Motor neuron (in vitro differentiated cells): ENCODE results near the gene AHNAK. TPM values are rescaled to one million over a fixed set of nuclear protein-coding genes. Genes with fewer than 3 reads are reported as not detected.
"Not testable (repeated sequence)": the region's sequence is repeated elsewhere in the genome, so short reads cannot be mapped to it uniquely, and the experiment has no call there.

Experiments
- ATAC-seq, 8 experiments: fragments of 200-7000 bp; cut with Tn5 transposase; replicated peaks in 6 of 8; 2 replicates each; pipeline ENCODE4 v1.8.0; 2021; ENCODE audit warnings: mild to moderate bottlenecking in 8 of 8, moderate library complexity in 8 of 8
- H3K27ac ChIP-seq, 2 donors: fragments of 250-450 bp; sonication (Bioruptor Pico); 2 replicates each; pipeline ENCODE4 v1.9.0; 2021; ENCODE audit warnings: antibody characterized with exemption in 2 of 2, mild to moderate bottlenecking in 2 of 2, moderate library complexity in 1 of 2
- H3K4me1 ChIP-seq, 2 donors: fragments of 250-450 bp; sonication (Bioruptor Pico); replicated peaks in 1 of 2; 2 replicates each; pipeline ENCODE4 v1.6.1; 2021; ENCODE audit warnings: antibody characterized with exemption in 2 of 2, mild to moderate bottlenecking in 2 of 2, moderate library complexity in 1 of 2
- H3K4me3 ChIP-seq, 5 donors: fragments of 250-450 bp; sonication (Bioruptor Pico); 2 replicates each; pipeline ENCODE4 v1.9.0; 2021; ENCODE audit warnings: antibody characterized with exemption in 5 of 5, mild to moderate bottlenecking in 5 of 5, moderate library complexity in 4 of 5
- WGBS, 10 experiments: fragments of 450-650 bp; shearing (Covaris generic); methylation state at CpG; one replicate each; pipeline ENCODE4 v1.0.0; 2022; 5-methylcytosine and 5-hydroxymethylcytosine counted together
- in situ Hi-C, 9 experiments: fragments of 400-800 bp; cut with MboI; loops; one replicate each; pipeline ENCODE4 v1.15.0; 2021; ENCODE audit warnings: low sequenced_read_pairs in 9 of 9, low pct_unique_long_range_greater_than_20kb in 2 of 9; ENCODE audit not compliant: unreplicated experiment in 9 of 9
- total RNA-seq, 8 experiments: library from RNA; unstranded; fragments of 300-600 nt; gene quantifications; 2 replicates each; pipeline versions ENCODE4 v1.2.3 to v1.2.4, GENCODE V29; 2022

The AHNAK gene
- total RNA-seq, 8 experiments from 2014 or later = 1.2 to 93.7 (median 13.5) TPM

DNA sequence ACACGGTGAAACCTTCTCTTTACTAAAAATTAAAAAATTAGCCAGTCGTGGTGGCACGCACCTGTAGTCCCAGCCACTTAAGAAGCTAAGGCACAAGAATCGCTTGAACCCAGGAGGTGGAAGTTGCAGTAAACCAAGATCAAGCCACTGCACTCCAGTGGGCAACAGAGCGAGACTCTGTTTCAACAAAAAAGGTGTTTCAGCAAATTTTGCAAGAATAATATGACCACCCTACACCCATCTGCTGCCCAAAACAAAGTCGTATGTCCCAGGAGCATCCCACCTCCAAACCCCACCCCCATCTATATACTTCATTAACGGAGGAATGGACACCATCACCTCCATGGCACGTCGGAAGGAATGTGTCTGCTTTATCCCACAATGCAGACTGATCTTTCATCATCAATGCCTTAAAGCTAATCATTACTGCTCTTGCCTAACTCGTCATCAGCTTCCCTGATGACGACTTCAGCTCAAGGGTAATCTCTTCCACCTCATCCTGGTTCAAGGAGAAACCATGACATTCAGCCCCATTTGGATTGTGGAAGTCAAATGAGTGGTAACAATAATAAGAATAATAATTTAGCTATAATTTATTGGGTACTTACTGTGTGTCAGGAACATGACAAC is 93.7 kb downstream of the AHNAK start:
- no peak for ATAC-seq

GRCh38 chr11:62452261-62452660 is 94.3 kb downstream of the AHNAK start:
- no peak overlapping the region for H3K27ac ChIP-seq
- H3K4me1 ChIP-seq = no peaks in the 10 kb centered on the region
- no peak overlapping the region for H3K4me3 ChIP-seq
- in situ Hi-C loops = no loop called here
- ATAC-seq = no peak
- WGBS, 10 experiments = 47 to 100% (median 88%) methylated on average over 2 to 6 of the region's 6 CpGs; no CpG with 5 or more reads in 1 of the 10 experiments

More for the DNA sequence above, 93.7 kb downstream of the AHNAK start:
- in situ Hi-C loops = no loop called here
- no peak overlapping the region for H3K4me3 ChIP-seq
- 60 to 91% (median 84%) methylated on average over 1 to 9 of the region's 11 CpGs; no CpG with 5 or more reads in 3 of the 10 experiments for WGBS, 10 experiments
- H3K27ac ChIP-seq = no peak overlapping the region
- no peaks in the 10 kb centered on the region for H3K4me1 ChIP-seq

GRCh38 chr11:62451241-62451621 is 95.4 kb downstream of the AHNAK start:
- no peak for ATAC-seq
- 60 to 100% (median 95%) methylated on average over 1 to 8 of the region's 8 CpGs for WGBS, 10 experiments
- Histone ChIP-seq H3K27ac (no peak overlapping the region), H3K4me3 (no peak overlapping the region), H3K4me1 (no peaks in the 10 kb centered on the region)
- in situ Hi-C loops = no loop called here

GRCh38 chr11:62450543-62451240 is 95.9 kb downstream of the AHNAK start:
- WGBS, 10 experiments = 60 to 96% (median 87%) methylated on average over 2 to 13 of the region's 15 CpGs; no CpG with 5 or more reads in 1 of the 10 experiments
- in situ Hi-C loops = no loop called here
- Histone ChIP-seq H3K4me1 (no peaks in the 10 kb centered on the region), H3K4me3 (no peak overlapping the region), H3K27ac (no peak overlapping the region)
- ATAC-seq = no peak

DNA sequence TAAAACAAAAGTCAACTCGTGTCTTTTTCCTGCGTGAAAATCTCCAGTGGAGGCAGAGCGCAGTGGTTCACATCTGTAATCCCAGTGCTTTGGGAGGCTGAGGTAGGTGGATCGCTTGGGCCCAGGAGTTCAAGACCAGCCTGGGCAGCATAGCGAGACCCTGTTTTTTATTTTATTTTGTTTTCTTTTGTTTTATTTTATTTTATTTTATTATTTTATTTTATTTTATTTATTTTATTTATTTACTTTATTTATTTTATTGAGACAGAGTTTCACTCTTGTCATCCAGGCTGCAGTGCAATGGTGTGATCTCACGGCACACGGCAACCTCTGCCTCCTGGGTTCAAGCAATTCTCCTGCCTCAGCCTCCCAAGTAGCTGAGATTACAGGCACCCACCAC is 96.7 kb downstream of the AHNAK start:
- H3K4me3 ChIP-seq, H3K4me1 ChIP-seq, H3K27ac ChIP-seq, ATAC-seq: not testable (repeated sequence)
- in situ Hi-C loops = loop anchor here in 1 of 9 experiments (25.0 kb wide), 1 partner anchor 87 kb away; the partner anchor contains the start of gene AHNAK
- WGBS, 10 experiments = 68 to 98% (median 82%) methylated on average over 4 to 7 of the region's 7 CpGs

GRCh38 chr11:62449451-62449851 is 97.2 kb downstream of the AHNAK start:
- in situ Hi-C loops = loop anchor here in 1 of 9 experiments (25.0 kb wide), 1 partner anchor 88 kb away; the partner anchor contains the start of gene AHNAK
- ATAC-seq = peak in 1 of 8 experiments; percentile 48
- WGBS, 10 experiments = 47 to 100% (median 86%) methylated on average over 1 to 7 of the region's 9 CpGs; no CpG with 5 or more reads in 1 of the 10 experiments
- no peaks in the 10 kb centered on the region for H3K4me1 ChIP-seq
- H3K4me3 ChIP-seq = no peak overlapping the region
- no peak overlapping the region for H3K27ac ChIP-seq

DNA sequence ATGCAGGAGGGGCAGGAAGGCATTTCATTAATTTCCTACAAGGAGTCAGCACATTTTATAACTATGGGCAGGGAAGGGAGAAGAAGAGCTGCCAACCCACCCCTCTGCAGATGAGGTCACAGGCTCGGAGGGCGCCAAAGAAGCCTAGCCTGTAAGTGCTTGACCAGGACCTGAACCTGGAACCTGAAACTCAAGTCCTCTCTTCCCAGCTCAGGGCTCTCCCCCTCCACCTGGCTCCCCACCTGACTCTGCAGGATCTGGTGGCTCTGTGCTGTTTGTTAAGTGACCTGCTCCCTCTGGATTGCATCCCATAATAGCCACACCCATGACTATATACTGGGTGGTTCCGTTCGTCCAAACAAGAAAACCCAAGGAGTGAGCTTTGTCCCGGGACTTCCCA is 100.5 kb downstream of the AHNAK start:
- ATAC-seq = peak in 1 of 8 experiments; percentile 48

DNA sequence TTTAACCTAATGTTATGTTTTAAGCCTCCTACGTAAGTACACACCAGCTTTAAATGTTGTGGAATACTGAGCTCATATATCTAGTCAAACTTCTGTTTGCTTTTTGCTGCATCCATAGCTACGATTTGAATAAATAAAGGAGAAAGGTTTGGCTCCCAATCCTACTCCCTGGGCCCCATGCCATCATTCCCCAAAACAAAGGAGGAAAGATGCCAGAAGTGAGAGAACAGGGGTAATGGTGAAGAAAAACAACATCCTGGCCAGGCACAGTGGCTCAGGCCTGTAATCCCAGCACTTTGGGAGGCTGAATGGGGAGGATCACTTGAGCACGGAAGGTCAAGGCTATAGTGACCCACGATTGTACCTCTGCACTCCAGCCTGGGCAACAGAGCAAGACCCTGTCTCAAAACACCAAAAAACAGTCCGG is 101.3 kb downstream of the AHNAK start:
- 31 to 100% (median 81%) methylated on average over 1 to 4 of the region's 5 CpGs; no CpG with 5 or more reads in 2 of the 10 experiments for WGBS, 10 experiments
- in situ Hi-C loops = loop anchor here in 1 of 9 experiments (25.0 kb wide), 1 partner anchor 92 kb away; the partner anchor contains the start of gene AHNAK

More for the DNA sequence above, 100.5 kb downstream of the AHNAK start:
- 20 to 100% (median 87%) methylated on average over 1 to 3 of the region's 5 CpGs; no CpG with 5 or more reads in 5 of the 10 experiments for WGBS, 10 experiments
- in situ Hi-C loops = loop anchor here in 1 of 9 experiments (25.0 kb wide), 1 partner anchor 91 kb away; the partner anchor contains the start of gene AHNAK
- Histone ChIP-seq H3K27ac (no peak overlapping the region), H3K4me3 (no peak overlapping the region), H3K4me1 (peaks cover 4 to 6% of the 10 kb centered on the region in 2 donors)

DNA sequence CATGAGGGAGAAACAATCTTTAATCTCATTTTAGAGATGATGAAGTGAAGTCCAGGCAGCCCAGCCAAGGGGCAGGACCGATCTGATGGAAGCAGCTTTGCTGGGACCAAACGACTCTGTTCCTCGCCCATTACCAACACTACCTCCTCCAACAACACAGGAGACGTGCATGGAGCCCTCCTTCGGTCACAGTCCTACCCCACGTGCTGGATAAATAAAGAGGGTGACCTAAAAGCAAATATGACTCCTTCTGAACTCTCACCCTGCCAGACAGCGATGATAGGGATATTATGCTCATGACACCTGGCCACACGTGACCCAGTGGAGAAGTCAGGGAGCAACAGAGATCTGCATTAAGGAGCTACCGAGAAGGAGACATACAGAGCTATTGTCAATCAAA is 101.8 kb downstream of the AHNAK start:
- Histone ChIP-seq H3K4me3 (no peak overlapping the region), H3K27ac (no peak overlapping the region)
- peak in 4 of 8 experiments; percentile 5 to 46 (median 12) for ATAC-seq

More for the DNA sequence above, 101.3 kb downstream of the AHNAK start:
- Histone ChIP-seq H3K4me1 (peaks cover 4 to 6% of the 10 kb centered on the region in 2 donors), H3K27ac (no peak overlapping the region), H3K4me3 (no peak overlapping the region)
- peak in 2 of 8 experiments; percentile 17 to 70 for ATAC-seq

GRCh38 chr11:62444236-62444833 is 102.3 kb downstream of the AHNAK start:
- ATAC-seq = peak in 4 of 8 experiments; percentile 32 to 74 (median 60)
- in situ Hi-C loops = loop anchor here in 1 of 9 experiments (25.0 kb wide), 1 partner anchor 93 kb away; the partner anchor contains the start of gene AHNAK
- no peak overlapping the region for H3K27ac ChIP-seq
- WGBS, 10 experiments = 0 to 95% (median 47%) methylated on average over 4 to 14 of the region's 23 CpGs; no CpG with 5 or more reads in 2 of the 10 experiments
- H3K4me1 ChIP-seq = peaks cover 4 to 6% of the 10 kb centered on the region in 2 donors
- no peak overlapping the region for H3K4me3 ChIP-seq

More for the DNA sequence above, 101.8 kb downstream of the AHNAK start:
- H3K4me1 ChIP-seq = peaks cover 4 to 6% of the 10 kb centered on the region in 2 donors
- WGBS, 10 experiments = 0 to 100% (median 64%) methylated on average over 1 to 6 of the region's 9 CpGs; no CpG with 5 or more reads in 1 of the 10 experiments
- in situ Hi-C loops = loop anchor here in 1 of 9 experiments (25.0 kb wide), 1 partner anchor 92 kb away; the partner anchor contains the start of gene AHNAK

GRCh38 chr11:62443390-62444235 is 103.0 kb downstream of the AHNAK start:
- ATAC-seq = peak in 3 of 8 experiments; percentile 8 to 57 (median 41)
- Histone ChIP-seq H3K4me1 (peaks cover 4 to 6% of the 10 kb centered on the region in 2 donors), H3K4me3 (no peak overlapping the region), H3K27ac (no peak overlapping the region)
- 0 to 96% (median 72%) methylated on average over 1 to 10 of the region's 17 CpGs; no CpG with 5 or more reads in 3 of the 10 experiments for WGBS, 10 experiments
- in situ Hi-C loops = loop anchor here in 1 of 9 experiments (25.0 kb wide), 1 partner anchor 94 kb away; the partner anchor contains the start of gene AHNAK
